EH (cell line): ENCODE data around the gene WFIKKN1.

Experiments used
- DNase-seq: peaks from one replicate; pipeline ENCODE4 v3.0.0-alpha.2; 2015; ENCODE audit warnings: low read depth

The WFIKKN1 gene

GRCh38 chr16:674214-674881 lies 43.6 kb downstream of the WFIKKN1 start:
- DNase-seq, result no peak

- peak; percentile 53 for DNase-seq
Measured at GRCh38 chr16:674968-675883, 44.4 kb downstream of the WFIKKN1 start, which contains the start of gene RHBDL1. Gene RHBDL1 (plus strand): TSS chr16:675671. CDS start chr16:675791, 120 bp downstream.

GRCh38 chr16:675884-676564 lies 45.2 kb downstream of the WFIKKN1 start:
- no peak for DNase-seq

GRCh38 chr16:676565-676902 lies 45.7 kb downstream of the WFIKKN1 start:
- no peak for DNase-seq

GRCh38 chr16:676913-677312 lies 46.1 kb downstream of the WFIKKN1 start:
- no peak for DNase-seq

- DNase-seq, result no peak
Measured at GRCh38 chr16:677316-678190, 46.8 kb downstream of the WFIKKN1 start.

- no peak for DNase-seq
Measured at GRCh38 chr16:678209-678857, 47.5 kb downstream of the WFIKKN1 start.

DNA sequence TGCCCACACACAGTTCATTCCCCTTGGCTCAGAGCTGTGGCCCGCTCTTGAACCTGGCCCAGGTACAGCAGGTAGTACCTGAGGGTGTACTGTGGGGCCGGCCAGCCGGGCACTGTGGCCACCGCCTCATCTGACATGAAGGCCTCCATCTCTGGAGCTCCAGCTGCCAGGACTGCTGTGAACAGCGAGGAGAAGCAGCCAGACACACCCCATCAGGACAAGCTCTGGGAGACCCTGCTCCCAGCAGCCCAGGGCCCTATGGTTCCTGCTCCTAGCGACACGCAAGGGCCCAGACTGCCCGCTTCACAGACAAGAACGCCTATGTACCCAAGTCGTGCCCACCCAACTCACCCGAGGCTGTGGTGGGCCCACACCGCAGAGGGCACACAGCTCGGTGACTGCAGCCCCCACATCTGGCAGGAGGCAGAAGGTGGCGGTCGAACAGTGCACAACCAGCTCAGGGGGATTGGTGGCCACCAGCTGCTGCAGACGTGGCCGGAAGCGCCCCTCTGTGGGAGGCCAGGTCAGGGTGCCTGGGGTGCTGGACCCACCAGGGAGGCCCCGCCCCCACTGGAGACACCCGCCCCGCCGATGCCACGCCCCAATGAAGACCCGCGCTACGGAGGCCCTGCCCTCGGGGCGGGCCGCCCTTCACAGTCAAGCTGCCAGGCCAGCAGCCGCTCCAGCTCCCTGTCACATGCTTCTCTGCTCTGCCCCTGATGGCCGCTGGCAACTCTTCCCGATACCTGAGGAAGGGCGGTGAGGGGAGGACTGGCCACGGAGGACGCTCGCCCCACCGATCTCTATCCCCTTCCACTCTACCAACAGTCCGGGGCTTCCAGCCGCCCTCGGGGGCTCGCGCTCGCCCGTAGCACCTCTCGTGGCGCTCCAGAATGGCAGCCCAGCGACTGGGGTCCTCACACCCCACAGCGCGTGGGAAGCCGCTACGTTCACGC lies 48.4 kb downstream of the WFIKKN1 start:
- peak; percentile 64 for DNase-seq

DNA sequence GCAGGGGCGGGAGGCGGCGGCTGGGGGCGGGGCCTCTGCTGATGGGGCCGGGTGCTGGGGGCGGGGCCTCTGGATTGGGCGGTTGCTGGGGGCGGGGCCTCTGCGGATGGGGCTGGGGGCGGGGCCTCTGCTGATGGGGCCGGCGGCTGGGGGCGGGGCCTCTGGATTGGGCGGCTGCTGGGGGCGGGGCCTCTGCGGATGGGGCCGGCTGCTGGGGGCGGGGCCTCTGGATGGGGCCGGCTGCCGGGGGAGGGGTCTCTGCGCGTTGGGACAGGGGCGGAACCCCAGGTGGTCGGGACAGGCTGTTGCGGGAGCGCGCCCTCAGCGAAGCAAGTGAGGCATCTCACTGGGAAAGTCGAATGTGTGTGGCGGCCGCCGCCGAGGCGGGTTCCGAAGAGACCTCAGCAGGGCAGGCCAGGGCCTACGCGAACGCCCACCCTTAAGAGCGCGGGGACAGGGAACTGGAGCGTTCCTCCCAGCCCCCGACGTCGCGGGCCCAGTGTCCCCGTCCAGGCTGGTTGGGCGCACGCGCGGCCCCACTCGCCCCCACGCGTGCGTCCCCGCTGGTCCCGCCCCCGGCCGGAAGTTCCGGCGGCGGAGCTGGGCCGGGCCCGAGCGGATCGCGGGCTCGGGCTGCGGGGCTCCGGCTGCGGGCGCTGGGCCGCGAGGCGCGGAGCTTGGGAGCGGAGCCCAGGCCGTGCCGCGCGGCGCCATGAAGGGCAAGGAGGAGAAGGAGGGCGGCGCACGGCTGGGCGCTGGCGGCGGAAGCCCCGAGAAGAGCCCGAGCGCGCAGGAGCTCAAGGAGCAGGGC lies 49.2 kb downstream of the WFIKKN1 start, which contains the start of gene STUB1:
Gene STUB1 (plus strand): TSS at position 597 of the 811 bp plus-strand sequence. CDS start 116 bp downstream, at position 713.
- peak; percentile 88 for DNase-seq

DNA sequence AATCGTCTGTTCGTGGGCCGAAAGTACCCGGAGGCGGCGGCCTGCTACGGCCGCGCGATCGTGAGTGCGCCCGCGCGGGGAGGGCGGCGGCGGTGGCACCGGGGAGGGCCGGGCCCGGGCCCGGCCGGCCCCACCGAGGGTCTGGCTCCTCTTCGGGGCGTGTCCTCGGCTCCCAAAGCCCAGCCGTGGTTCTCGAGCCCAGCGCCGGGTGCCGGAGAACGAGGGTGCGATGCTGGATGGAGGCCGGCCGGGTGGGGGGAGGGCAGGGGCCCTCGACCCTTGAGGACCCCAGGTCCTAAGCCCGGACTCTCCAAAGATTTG lies 49.8 kb downstream of the WFIKKN1 start:
- no peak for DNase-seq

DNA sequence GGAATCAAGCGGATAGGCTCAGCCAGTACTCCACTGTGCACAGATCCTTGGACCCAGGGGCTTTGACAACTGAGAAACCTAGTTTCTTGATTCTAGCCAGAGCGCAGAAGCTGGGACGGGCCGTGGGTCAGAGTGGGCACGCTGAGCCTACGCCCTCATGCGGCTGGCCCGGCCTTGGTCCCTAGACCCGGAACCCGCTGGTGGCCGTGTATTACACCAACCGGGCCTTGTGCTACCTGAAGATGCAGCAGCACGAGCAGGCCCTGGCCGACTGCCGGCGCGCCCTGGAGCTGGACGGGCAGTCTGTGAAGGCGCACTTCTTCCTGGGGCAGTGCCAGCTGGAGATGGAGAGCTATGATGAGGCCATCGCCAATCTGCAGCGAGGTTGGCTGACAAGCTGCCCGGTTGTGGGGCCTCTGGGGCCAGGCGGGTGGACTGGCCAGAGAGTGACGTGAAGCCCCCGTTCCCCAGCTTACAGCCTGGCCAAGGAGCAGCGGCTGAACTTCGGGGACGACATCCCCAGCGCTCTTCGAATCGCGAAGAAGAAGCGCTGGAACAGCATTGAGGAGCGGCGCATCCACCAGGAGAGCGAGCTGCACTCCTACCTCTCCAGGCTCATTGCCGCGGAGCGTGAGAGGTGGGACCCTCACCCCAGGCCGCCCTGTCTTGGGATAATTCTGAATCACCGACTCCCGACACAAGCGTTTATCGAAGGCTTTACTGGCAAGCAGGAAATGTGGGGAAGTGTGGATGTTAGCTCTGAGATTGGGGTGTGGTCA lies 50.4 kb downstream of the WFIKKN1 start:
- DNase-seq, result peak; percentile 44

GRCh38 chr16:681746-682427 lies 51.1 kb downstream of the WFIKKN1 start:
- peak; percentile 22 for DNase-seq

GRCh38 chr16:682493-683395 lies 52.0 kb downstream of the WFIKKN1 start:
- no peak for DNase-seq

DNA sequence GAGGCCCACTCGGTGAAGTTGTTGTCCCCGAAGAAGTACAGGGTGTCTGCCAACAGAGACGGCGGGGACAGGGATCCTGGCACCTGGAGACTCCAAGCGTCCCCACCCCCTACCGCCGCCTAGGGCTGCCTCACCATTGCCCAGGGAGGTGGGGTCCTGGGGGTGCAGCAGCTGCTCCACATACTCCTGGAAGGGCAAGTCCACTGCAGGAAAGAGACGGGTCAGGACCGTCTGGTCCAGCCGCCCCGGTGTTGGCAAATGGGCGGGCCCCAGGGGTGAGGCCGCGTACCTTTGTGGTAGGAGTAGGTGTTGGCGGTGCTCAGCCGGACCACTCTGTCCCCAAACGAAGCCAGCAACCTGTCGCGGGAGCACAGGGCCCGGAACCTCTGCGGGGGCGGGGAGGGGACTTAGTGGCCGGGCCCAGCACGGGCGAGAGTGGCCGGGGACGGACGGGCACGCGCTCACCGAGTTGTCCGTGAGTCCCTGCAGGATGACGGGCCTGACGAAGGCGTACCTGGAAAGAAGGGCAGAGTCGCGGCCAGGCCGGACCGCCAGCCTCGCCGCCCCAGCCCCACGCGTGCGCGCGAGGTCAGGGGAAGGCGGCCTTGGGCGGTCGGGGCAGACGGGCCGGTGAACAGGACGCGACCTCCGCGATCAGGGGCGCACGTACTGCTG lies 52.7 kb downstream of the WFIKKN1 start:
- no peak for DNase-seq
